ENCODE results near the gene JAG2.

Gene JAG2

DNA sequence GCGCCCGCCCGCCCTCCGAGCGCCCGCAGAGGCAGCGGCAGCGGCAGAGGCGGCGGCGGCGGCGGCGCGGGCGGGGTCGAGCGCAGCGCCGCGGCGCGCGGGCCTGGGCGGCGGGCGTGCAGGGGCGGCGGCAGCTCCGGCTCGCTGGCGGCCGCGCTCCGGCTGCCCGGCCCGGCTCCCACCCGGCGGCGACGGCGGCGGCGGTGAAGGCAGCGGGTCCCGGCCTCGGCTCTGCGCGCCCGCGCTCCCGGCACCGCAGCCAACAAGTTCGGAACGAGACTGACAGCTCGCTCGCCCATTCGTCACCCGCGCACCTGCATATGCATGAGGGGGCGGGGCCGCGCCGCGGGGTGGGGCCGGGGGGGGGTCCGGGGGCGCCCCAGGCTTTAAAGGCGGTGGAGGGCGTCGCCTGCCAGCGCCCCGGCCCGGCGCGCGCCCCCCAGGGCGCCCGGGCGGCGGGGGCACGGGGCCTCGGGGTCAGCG is at the start of gene JAG2:
JAG2 (minus strand) TSS at position 281 of the 483 bp plus-strand sequence. CDS start 356 bp downstream, outside the sequence.
- DNase-seq: peak; percentile 50

GRCh38 chr14:105217774-105218173 is 49.2 kb upstream of the JAG2 start:
- DNase-seq: no peak

GRCh38 chr14:105216490-105217247 is 48.1 kb upstream of the JAG2 start:
- DNase-seq: no peak

DNA sequence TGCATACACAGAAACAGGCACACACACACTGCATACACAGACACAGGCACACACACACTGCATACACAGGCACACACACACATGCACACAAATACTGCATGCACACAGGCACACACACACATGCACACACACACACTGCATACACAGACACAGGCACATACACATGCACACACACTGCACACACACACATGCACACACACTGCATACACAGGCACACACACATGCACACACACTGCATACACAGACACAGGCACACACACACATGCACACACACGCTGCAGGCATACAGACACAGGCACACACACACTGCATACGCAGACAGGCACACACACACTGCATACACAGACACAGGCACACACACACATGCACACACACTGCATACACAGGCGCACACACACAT is 47.0 kb upstream of the JAG2 start:
- DNase-seq: no peak

DNA sequence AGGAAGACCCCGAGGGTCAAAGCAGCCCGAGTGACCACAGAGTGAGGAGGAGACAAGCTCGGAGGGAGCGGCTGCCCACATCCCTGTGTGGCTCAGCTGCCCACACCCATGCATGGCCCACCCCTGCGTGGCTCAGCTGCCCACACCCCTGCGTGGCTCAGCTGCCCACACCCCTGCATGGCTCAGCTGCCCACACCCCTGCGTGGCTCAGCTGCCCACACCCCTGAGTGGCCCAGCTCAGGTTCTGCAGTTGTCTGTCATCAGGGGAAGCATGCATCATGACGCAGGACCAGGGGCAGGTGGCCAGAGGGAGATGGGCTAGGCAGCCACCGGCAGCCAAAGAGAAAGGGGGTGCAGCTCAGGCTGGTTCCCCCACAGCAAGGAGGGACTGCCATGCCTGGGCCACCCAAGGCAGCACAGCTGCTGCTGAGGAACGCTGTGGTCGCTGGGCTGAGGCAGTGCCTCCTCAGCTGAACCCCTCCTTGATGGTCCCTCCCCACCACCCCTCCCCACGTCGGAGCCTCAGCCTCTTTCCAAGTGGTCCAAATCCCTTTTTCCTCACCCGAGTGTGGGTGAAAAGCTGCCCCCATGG is 45.8 kb upstream of the JAG2 start:
- DNase-seq: no peak

DNA sequence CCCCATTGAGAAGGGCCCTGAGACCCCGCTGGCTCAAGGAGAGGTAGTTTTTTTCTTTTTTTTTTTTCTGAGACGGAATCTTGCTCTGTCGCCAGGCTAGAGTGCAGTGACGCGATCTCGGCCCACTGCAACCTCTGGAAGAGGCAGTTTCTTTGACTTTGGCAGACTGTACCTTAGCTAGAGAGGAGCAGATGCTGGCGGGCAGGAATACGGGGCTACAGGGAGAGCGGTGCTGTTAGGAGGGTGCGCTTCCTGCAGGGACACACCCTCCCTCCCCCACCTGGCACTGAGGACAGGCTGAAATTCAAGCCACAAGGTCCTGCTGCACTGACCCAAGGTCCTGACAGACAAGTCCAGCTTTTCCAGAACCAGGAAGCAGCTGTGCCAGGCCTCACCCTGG is 44.8 kb upstream of the JAG2 start:
- no peak for DNase-seq

DNA sequence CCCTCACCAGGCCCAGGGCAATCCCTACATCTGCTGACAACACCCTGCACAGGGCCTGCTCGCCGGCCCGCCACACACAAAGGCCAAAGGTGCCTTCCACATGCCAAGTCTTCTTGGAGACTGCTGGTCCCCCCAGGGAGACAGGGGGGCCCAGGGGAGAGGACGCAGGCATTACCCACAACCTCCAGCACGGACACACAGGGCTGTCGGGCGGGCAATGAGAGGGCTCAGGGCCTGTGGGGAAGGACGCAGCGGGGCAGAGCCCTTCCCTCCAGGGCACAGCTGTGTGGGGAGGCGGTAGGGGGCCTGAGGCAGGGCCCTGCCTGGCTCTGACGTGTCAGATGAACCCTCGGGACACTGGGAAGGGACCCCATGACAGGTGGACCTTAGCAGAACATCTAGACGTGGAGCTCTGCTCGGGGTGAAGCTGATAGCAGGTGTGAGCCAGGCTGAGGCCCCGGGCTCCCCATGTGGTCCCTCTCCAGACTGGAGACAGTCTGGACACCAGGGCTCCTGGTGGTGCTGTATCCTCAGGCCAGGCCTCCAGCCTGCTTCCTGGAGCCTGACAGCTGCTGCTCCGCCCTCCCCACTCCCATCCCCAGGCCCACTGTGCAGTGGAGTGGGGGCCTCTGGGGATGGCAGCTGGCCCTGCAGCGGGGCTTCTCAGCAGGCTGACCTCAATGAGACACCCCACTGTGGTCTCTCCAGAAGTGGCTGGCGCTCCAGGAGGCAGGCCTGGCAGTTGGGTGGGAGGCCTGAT is 44.1 kb upstream of the JAG2 start:
- DNase-seq: no peak

- no peak for DNase-seq
These were observed 43.1 kb upstream of the JAG2 start for GRCh38 chr14:105211758-105212089.

GRCh38 chr14:105211086-105211757 is 42.6 kb upstream of the JAG2 start:
- DNase-seq: no peak

- no peak for DNase-seq
These were observed 41.9 kb upstream of the JAG2 start for GRCh38 chr14:105210266-105211025.

GRCh38 chr14:105209646-105210045 is 41.1 kb upstream of the JAG2 start:
- no peak for DNase-seq

GRCh38 chr14:105209091-105209490 is 40.5 kb upstream of the JAG2 start:
- DNase-seq: no peak

- DNase-seq: no peak
These were observed 40.1 kb upstream of the JAG2 start for GRCh38 chr14:105208738-105209075.

DNA sequence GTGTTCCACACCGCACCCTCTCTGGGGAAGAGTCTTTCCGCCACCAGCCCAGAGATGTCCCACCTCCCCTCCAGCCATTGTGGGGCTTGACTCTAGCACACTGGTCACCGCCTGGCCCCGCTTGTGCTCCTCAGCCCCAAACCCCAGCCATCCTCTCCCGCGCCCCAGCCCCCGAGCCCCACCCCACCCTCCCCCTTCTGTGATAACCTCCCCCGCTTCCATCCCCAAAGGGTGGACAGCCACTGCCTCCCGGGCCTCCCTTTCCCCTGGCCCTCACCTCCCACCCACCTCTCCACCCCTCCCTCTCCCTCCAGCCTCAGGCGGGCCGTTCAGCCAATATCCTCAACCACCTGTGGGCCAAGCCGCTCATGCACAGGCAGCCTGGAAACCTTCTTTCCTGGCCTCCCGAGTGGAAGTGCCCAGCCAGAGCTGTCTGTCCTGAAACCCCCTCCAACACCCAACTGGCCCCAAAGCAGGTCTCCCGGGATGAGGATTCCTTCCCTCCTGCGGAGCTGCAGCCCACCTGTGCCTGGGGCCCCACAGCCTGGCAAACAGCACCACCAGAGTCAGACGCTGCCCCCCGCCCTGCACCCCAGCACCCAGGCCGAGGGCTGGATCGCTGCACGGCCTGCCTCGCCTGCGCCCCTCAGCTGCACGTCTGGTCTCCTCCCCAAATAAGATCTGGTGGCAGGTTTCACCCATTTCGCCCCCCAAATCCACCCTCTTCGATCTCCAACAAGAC is 39.6 kb upstream of the JAG2 start:
- no peak for DNase-seq

DNA sequence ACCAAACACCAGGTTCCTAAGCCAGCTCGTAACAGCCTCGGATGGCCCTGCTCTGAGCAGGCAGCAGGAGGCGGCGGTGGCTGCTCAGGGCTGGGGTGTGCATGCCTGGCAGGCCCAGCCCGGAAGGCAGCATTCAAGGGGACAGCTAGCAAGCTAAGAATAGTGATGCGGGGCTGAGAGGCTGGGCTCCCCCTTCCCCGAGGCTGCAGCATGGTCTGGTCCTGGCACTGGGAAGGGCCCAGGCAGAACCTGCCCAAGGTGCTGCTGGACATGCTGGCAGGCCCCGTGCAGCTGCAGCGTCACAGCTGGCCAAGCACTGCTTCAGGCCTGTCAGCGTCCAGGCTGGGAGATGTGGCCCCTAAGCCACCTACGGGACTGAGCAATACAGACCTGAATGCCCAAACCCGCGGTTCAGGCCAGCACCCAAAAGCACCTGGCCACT is 38.9 kb upstream of the JAG2 start:
- no peak for DNase-seq

- no peak for DNase-seq
These were observed 38.3 kb upstream of the JAG2 start for GRCh38 chr14:105206873-105207272.

DNA sequence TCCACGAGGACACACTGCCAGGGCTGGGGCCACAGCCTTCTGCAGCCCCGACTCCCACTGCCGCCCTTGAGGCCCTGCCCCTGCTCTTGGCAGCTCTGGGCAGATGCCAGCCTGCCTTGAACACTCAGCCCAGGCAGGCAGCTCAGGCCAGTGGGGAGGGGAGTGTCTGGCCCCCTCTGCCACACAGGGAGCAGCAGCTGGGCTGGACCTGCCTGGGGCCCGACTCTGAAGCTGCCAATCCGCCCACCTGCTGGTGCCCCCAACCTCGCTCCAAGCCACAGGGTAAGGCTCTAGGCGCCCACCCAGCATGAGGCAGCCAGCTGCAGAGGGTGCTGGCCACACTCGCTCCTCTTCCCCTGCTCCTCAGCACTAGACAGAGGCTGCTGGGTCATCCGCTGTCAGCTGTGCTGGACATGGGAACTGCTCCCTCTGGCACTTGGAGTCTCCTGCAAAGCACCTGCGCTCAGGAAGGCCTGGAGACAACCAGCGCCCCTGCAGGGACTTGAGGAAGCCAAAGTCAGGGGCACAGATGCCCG is 37.2 kb upstream of the JAG2 start:
- no peak for DNase-seq

DNA sequence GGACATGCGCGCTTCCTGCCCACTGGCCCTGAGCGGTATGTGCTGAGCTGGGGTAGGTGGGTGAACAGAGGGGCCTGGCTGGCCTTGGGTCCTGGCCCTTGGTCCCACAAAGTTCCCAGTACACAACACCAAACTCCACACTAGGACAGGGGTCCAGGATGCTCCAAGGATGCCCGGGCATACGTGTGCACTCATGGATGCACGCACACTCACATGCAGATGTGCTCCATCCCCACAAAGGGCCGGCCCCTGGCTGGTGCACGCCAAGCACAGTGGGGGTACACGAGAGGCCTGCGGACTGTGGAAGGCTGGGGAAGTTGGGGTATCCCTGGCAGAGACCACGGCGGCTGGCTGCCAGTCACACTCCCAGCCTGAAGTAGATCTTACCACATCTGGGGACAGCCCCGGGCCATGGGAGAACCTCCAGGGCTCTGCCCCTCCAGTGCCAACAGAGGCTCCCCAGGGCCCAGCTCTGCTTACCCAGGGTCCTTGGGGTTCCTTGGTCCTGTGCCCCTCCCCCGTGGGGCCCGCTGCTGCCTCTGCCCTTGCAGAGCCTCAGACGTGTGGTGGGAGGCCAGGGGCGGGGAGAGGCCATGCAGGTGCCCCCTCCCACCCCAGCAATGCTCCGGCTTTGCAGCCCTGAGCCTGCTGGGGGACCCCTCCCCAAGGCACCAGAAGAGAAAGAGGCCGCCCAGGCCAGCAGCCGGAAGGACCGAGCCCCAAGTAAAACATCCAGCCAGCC is 36.5 kb upstream of the JAG2 start:
- no peak for DNase-seq

DNA sequence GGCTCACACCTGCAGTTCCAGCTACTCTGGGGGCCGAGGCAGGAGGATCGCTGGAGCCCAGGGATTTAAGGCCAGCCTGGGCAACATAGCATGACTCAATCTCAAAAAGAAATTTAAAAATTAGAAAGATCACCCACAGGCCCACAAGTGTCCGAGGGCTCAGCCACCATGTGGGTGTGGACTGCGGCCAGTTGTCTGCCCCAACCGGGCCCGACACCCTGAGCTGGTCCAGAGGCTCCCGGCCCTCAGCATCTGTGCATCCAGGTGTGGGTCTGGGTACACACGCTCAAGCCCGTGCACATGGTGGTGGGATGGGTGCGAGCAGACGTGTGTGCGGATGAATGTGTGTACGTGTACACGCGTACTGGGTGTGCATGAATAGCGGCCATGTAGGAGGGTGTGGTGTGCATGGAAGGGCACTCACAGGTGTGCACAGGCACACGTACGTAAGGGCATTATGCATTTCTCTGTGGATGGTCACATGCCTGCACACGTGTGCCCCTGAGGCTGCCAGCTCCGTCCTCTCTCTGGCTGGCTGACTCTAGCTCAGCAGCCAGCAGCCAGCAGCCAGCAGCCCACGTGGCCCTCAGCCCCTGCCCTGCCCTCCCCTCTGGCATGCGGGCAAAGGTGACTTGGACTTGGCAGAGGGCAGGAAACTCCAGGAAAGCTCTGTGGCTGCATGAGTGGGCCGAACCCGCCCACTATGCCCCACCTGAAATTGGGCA is 35.8 kb upstream of the JAG2 start:
- DNase-seq: no peak

DNA sequence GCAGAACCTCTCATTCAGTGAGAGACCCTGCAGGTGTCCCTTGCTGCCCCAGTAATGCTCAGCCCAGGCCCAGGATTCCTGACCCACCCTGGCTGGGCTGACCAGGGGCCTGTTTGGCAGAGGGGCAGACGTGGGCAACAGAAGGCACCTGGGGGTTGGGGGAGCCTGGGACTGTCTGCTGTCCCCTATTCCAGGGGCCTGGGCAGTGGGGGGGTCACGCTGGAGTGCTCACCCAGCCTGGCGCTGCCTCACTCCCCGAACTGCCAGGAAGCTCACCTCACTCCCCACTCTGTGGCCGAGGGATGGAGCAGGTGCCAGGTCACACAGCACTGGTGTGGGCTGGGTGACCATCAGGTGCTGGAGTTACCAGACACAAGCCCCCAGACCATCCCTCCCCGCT is 35.1 kb upstream of the JAG2 start:
- no peak for DNase-seq
